Measurements from ENCODE around the gene ATRN.

ATRN gene

DNA sequence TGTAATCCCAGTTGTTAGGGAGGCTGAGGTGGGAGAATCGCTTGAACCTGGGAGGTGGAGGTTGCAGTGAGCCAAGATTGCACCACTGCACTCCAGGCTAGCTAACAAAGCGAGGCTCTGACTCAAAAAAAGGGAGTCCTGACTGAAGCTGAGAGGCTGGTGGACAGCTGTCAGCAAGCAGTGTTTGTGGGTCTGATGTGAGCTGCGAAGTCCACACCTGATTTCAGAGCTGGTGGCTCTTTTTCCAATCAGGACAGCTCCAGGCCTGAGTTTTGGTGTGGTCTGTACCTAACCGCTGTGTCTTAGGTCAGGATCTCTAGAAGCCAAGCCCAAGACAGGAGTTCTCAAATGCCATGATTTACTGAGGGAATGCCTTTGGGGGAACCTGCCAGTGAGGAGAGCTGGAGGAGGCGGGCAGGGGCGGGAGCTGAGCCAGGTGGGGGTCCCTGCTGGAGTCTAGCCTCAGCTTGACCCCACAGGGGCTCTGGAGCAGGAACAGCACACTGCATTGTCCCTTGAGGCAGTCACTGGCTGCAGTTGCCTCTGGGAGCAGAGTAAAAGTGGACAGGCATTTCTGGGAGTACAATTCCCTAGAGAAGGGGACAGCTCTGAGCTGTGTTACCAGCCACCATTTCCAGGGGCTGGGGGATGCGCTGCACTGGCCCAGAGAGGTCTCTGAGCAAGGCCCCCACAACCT is 187.3 kb downstream of the ATRN start:
- DNase-seq (ENCODE audit: low read depth), result no peak

DNA sequence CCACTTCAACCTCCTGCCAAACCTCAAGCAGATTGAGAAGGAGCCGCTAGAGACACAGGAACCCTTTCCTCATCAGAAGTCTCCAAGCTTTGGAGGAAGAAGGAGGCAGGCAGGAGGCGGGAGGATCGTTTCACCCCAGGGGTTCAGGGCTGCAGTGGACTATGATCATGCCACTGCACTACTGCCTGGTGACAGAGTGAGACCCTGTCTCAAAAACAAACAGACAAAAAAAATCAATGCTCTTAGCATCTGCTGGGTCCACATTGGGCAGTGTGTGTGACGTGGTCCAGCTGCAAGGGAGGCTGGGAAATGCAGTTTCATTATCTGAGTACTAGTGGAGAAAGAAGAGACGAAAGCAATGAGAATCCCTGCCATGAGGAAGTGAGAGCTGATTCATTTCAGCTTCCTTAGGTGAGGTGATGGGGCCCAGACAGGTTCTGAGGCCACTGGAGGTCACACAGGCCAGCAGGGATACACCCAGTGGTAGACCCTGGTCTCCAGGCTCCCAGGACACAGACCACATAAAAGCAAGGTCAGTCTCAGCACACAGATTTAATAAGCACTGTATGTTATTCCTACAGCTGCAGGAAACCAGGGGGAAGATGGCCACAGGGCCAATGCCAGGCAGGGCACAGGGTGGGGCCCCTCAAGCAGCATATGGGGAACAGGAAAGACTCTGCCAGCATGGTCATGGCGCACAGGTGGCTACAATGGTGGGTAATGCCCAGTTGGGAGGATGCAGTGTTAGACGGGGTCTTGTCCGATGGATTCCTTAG is 188.1 kb downstream of the ATRN start:
- DNase-seq (ENCODE audit: low read depth), result no peak

DNA sequence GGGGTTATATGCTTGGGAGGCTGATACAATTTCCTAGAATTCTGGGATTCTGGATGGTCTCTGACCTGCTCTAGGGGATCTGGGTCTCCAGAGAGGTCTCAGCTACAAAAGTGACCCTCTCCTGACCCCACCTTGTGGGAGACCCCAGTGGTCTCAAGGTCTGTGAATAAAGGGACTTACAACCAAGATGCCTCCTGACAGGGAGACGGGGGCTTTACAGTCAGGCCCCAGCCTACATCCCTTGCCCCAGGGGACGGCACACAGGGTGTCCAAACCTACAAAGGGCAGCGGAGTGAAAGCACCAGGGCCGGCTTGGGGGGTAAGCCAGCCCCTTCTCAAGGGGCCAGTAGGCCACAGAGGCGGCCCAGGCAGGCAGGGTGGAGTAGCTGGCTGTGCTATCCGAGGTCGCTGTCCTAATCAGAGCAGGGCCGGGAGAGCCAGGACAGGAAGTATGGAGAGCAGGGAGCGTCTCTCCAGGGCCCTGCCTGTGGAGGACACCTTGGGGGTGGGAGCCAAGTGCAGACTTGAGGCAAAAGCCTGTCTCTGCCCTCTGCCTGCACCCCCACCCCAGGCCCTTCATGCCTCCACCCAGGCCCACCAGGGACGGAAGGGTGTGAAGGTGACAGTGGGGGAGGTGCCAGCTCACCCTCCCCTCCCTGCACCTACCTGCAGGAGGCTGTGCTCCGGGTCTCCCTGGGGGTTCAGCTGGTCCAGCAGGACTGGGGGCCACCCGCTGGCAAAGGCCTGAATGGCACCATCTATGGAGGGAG is 188.9 kb downstream of the ATRN start:
- no peak for DNase-seq (ENCODE audit: low read depth)

DNA sequence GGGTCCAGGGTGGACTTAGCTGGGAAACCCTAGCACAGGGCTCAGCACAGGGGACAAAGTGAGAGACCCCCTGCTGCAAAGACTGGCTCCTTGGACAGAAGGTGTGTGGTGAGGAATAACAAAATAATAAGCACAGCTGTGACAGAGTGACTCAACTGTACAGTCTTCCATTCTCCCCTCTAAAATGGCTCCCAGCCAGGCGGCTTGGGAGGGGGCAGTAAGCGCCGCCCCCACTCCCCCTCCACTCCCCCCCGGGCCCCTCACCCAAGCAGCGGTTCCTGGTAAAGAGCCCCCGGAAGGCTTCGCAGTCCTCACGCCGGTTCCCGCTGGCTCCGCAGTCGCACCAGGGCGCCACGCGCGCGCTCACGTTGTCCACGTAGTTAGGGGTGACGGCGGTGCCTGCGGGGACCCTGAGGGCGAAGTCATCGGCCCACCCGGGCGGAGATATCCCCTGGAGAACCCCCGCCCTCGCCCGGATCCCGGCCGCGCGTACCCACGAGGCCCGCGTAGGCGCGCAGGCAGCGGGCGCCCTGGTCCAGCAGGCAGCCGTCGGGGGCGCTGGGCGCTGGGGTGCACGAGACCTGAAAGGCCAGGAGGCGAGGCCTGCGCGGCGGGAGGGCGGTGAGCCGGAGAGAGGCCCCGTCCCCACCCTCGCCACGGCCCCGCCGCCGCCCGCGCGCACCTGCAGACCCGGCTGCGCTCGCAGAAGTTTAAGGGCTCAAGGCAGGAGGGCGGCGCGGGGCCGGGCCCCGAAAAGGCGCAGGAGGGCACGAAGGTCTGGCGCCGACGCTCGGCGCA is 189.6 kb downstream of the ATRN start:
- DNase-seq (ENCODE audit: low read depth), result no peak

DNA sequence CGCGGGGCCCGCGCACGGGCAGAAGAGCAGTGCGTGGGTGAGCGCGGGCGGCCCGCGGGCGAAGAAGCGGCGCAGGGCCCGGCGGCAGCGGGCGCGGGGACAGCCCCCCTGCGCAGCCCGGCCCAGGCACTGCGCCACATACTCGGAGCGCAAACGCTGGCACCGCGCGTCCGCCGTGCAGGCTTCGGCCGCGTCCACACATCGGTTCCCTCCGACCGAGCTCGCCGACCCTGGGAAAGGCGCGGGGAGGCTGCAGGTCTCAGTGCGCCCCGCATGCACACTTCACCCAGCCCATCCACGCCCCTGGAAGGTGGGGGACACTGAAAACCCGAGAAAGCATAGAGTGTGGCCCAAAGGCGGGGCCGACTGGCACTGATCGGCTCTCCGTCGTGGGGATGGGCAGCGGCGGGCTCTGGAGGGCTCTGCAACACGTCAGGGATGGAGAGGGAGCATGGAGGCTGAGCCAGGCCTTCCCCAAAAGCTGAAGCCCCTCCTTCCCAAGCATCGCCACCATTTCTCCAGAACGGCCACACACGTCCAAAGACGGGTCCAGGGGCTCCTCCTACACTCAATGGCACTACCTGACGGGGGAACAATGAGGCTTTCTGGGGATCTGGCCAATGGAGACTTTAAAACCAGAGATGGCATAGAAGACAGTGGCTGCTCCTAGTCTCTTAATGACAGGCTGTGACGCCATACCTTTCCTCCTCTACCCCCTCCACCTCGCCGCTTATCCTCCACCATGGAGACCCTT is 190.4 kb downstream of the ATRN start:
- DNase-seq (ENCODE audit: low read depth), result no peak

DNA sequence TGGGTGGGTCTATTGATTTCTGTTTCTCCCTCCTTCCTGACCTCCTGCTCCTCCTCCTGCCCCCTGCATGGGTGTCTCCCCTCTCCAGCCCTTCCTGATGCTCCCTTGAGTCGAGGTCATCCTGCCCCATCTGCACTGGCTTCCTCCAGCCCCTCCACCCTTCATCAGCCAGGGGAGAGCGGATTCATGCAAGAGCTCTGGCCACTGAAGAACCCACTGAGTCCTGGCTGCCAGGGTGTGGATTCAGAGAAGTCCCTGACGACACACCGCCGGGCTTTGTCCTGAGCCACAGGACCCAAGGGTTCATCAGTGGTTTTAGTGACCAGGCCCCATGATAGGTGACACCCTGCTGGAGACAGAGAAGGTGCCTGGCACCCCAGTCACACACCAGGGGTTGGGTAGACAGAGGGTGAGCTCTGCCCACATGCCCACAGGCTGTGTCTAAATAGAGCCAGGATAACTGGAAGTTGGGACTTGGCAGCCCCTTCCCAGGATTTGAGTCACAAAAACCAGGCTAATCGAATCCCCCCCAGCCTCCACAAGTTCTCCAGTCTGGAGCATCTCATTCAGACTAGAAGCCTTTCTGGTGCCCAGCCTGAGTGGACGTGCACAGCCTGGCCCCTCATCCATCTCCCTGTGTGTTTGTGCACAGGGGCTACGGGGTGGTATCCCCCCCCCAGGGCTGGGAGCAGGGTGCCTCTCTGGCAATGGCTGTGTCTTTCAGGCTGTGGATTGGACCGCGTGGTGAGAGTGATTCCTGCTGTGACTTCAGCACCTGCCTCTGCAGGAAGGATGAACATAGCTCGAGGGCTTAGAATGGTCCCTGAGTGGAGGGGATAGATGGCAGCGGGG is 191.2 kb downstream of the ATRN start:
- no peak for DNase-seq (ENCODE audit: low read depth)

DNA sequence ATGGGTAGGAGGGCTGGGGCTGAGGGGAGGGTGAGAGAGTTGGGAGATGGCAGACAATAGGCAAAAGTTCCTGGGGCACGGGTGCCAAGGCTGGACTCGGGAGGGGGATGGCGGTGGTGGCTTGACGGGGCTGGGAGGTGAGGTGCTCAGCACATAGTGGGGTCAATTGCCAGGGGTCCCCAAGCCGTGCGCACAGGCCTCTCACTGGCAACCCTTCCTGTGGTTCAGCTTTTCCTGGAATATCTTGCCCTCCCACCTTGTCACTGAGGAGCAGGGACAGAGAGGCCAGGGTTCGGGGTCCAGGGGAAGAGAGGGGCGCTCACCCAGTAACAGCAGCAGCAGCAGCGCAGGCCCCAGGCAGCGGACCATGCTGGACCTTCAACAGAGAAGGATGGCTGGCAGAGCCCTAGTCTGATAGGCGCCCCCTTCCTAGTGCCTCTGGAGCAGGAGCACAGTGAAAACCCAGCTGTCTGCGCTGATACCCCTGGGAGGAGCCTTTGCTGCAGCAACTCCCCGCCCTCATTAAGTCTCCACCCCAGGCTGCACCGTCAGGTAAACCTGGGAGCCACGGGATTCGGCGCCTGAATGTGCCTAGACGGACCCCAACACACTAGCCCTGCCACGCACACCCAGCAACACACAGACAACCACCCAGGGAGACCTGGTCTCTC is 192.3 kb downstream of the ATRN start, which contains the start of gene GFRA4:
GFRA4 (minus strand) TSS at position 369 of the 671 bp plus-strand sequence; CDS start at position 369, 0 bp downstream.
- DNase-seq (ENCODE audit: low read depth), result no peak

DNA sequence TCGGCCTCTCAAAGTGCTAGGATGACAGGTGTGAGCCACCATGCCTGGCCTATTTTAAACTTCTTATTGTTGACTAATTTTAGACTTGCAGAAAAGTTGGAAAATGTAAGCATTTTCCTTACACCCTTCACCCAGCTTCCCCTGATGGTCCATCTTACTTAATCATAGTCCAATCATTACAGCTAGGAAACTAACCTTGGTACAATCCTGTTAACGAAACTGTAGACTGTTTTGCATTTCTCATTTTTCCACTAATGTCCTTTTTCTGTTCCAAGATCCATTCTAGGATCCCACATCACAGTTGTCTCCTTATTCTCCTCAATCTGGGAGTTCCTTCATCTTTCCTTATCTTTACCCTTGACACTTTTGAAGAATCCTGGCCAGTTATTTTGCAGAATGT is 193.0 kb downstream of the ATRN start:
- no peak for DNase-seq (ENCODE audit: low read depth)

DNA sequence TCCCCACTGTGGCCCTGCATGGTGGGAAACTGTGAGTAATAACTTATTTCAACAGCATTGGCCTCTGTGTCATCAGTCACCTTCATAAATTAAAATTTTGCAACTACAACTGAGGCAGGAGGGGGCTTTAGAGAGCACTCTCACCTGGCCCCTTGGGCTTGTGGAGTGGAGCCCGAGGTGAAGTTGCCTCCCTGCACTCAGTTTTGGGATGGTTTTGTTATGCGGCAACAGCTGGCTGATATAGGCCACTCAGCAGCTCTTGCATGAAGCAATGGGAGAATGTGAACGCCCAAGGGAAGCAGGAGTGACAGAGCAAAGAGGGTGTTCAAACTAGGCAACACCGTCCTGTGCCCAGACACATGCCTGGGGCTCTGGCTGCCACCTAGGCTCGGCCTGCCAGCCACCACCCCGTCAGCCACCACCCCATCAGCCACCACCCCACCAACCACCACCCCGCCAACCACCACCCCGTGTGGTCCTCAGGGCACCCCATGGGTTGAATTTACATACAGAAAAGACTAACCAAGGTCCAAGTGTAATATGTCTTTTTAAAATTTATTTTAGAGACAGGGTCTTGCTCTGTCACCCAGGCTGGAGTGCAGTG is 196.7 kb downstream of the ATRN start:
- DNase-seq (ENCODE audit: low read depth), result no peak

DNA sequence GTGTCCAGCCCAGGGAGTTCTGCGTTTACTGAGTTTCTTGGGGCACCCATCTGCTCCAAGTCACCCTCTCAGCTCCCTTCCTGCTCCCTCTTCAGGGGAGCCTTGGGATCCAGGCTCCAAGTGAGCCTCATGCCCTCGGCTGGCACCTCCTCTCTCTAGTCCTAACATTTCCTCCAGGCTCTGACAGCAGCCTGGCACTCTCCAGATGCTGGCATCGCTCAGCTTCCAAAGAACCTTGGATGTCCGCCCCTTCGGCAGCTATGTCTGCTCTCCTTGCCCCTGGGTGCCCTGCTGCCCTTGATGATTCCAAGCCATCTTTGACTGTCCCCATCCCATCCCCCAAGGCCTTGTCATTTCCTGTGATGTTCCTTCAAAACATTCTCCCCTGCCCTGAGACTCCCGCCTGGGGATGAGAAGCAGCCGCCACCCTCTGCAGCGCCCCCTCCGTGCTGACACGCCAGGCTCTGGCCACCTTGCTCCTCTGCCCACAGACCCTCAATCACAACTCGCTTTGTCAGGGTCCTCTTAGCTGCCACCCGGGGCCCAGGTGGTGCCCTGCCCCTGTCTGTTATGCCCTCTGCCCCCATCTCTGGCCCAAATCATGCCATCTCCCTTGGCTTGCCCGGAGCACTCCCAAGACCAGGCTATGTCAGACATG is 199.0 kb downstream of the ATRN start:
- no peak for DNase-seq (ENCODE audit: low read depth)

DNA sequence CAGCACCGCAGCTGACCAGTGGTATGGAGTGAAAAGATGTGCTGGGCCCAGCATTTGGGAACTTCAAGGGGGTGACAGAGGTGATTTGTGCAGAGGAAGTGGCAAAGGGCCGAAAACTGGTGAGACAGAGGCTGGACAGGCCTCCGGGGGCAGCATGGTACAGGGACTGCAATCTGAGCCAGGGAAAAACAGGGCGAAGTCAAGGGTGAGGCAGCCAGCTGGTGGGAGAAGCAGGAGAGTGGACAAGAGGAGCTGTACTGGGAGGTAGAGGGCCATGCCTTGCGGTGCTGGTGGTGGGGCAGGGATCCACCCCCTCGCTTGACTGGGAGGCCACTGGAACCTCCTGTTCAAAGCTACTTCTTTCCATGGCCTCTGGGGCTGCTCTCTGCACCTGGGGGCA is 199.7 kb downstream of the ATRN start:
- DNase-seq (ENCODE audit: low read depth), result no peak

DNA sequence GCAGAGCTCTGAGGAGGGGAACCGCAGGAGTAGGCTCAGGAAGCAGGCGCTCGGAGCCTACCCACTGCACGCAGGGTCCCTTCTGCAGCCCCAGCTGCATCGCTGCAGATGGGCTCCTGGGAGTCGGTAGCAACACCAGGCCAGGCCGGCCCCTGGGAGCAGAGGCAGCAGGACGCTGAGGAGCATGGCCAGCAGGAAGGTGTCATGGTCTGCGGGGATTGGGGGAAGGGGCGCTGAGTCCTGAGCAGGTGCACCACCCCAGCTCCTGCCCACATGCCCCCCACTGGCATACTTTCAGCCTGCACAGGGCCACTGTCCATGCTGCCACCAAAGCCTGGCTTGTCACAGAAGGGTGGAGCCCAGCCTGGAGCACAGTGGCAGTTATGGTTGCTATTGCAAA is 200.1 kb downstream of the ATRN start:
- DNase-seq (ENCODE audit: low read depth), result no peak

DNA sequence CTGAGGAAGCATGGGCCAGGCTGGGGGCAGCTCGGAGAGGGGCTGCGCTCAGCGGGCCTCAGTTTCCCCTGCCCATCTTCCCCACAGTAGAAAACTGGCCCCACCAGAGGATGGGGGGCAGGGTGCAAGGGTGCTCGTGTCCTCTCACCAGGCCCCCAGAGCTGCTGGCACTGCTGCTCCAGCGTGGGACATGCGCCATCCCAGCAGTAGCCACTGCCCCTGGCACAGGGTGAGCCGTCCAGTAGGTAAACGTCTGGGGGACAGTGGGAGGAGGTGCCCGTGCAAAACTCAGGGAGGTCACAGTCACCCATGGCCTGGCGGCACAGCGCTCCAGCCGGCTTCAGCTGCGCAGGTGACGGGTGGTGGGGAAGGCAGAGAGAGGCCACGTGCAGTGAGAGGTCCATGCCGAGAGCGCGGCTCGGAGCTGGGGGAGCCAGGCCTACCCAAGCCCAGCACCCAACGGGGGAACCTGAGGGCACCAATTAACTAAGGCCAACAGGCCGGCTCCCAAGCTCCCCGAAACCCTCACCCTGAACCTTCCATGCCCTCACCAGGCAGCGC is 201.2 kb downstream of the ATRN start:
- DNase-seq (ENCODE audit: low read depth), result no peak

DNA sequence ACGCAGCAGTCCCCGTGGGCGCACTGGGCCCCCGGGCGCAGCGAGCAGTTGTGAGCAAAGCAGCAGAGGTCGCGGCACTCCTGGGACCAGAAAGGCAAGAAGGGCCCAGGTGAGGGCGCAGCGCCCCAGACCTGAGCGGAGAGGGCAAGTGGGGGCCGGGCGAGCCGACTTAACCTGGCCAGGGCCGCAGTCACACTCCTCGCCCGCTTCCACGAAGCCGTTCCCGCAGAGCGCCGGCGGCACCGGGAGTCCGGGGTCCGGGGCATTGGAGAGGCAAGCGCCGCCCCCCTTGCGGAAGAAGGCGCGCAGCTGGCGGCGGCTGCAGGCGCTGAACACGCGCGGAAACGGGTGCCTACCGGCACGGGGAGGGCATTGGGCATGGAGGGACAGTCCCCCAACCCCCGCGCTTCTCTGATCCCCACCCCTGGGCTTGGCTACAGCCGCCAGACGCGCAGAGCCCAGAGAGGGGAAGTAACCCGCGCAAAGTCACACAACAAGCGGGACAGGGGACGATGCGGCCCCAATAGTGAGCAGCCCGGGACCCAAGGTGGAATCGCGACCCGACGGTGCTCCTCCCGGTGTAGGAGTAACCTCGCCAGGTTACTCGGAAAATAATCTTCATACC is 201.8 kb downstream of the ATRN start:
- DNase-seq (ENCODE audit: low read depth), result no peak

DNA sequence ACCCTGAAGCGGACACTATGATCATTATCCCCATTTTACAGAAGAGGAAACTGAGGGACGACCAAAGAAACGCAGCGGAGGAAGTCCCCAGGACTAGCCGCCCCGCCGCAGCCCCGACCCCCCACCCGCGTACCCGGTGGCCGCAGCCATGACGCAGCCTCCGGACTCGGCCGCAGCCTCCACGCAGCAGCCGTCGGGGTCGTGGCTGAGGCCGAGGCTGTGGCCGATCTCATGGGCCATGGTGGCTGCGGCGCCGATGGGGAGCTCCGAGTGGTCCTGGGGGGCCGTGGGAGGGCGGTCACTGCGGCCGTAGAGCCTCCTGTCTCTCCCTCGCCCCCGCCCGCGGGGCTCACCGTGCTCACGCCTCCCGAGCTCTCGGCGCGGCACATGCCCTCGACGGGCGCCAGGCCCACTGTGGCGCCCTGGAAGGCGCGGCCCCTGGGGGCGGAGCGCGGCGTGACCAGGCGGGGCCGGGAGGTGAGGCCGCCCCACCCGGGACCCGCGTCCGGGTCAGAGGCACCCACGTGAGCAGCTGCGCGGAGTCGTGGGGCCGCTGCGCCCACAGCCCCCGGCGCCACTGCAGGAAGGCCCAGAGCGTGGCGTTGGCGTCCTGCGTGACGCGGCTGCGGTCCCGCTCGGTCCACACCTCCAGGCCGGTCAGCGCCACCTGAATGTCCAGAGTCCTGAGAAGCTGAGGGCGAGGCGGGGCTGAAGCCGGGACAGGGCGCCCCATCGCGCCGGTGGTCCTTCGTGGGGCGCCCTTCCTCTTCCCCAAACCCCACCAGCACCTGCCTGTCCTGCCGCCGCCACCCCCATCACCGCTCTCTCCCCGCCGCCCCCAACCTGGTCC is 202.6 kb downstream of the ATRN start:
- DNase-seq (ENCODE audit: low read depth), result no peak

DNA sequence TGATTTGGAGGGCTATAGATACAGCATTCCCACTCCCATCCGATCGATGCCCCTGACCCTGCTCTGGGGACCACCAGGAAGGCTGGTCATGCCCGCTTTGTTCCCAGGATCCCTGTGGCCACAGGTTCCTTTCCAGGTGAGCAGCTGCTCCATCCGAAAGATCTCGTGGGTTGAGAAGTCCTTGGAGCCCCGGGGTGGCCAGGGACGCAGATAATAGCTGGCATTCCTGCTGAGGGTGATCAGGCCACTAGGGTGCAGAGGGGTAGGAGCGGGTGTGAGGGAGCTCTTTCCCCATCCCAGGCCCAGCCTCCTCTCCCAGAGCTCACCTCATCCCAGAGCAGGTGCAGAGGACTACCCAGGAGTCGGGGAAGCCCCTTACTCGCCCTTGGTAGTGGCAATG is 203.6 kb downstream of the ATRN start:
- DNase-seq (ENCODE audit: low read depth), result no peak
